Transverse colon (tissue), 4 donors: ENCODE results near the gene TSHZ3. TPM values are rescaled to one million over a fixed set of nuclear protein-coding genes. Genes with fewer than 3 reads are reported as not detected.

Source experiments
- DNase-seq: peaks from one replicate; pipeline ENCODE4 v3.0.0-alpha.2; 2019
- H3K27ac ChIP-seq, 4 donors: fragments of 200-600 bp; sonication (generic); 2 replicates each; pipeline ENCODE4 v1.5.1; 2016 to 2018; ENCODE audit warnings: inconsistent platforms in 4 of 4
- H3K27me3 ChIP-seq: fragments of 200-600 bp; sonication (generic); 2 replicates; pipeline ENCODE4 v1.5.1; 2017; ENCODE audit warnings: inconsistent platforms
- H3K36me3 ChIP-seq, 4 donors: fragments of 200-600 bp; sonication (generic); 2 replicates each; pipeline ENCODE4 v1.5.1; 2017 to 2019; ENCODE audit warnings: inconsistent platforms in 4 of 4
- H3K4me1 ChIP-seq, 4 donors: fragments of 200-600 bp; sonication (generic); 2 replicates each; pipeline ENCODE4 v1.5.1; 2017 to 2020; ENCODE audit warnings: inconsistent platforms in 4 of 4
- H3K4me3 ChIP-seq, 4 donors: fragments of 200-600 bp; sonication (generic); 1 replicate in 1 of 4; 2 replicates in 3 of 4; pipeline versions ENCODE4 v1.5.1 to v1.6.1; 2017 to 2019; ENCODE audit warnings: inconsistent platforms in 4 of 4
- H3K9me3 ChIP-seq, 2 donors: fragments of 200-600 bp; sonication (generic); 2 replicates each; pipeline ENCODE4 v1.5.1; 2017 to 2019; ENCODE audit warnings: inconsistent platforms in 2 of 2
- EP300 ChIP-seq: sonication (generic); formaldehyde crosslinking; IDR thresholded peaks from one replicate; pipeline ENCODE4 v1.6.1; 2017; ENCODE audit warnings: antibody characterized with exemption, low read depth
- POLR2A ChIP-seq: fragments of 450-650 bp; IDR thresholded peaks from one replicate; pipeline ENCODE4 v1.6.1; 2016; ENCODE audit warnings: antibody characterized with exemption, mild to moderate bottlenecking, moderate library complexity
- POLR2AphosphoS5 ChIP-seq, 3 donors: sonication (generic); formaldehyde crosslinking; IDR thresholded peaks; one replicate each; pipeline ENCODE4 v1.6.1; 2016; ENCODE audit warnings: antibody characterized with exemption in 3 of 3
- WGBS, 2 donors: methylation state at CpG; one replicate each; pipeline ENCODE4 v1.1.5; 2018; ENCODE audit warnings: low coverage in 1 of 2; 5-methylcytosine and 5-hydroxymethylcytosine counted together
- in situ Hi-C, 4 donors: fragments of 200-750 bp; cut with MboI; loops; one replicate each; pipeline versions ENCODE4 v1.15.0 to v1.15.1; 2017; ENCODE audit warnings: low sequenced_read_pairs in 3 of 4, low pct_ligation_motif_present in 1 of 4, low pct_unique_long_range_greater_than_20kb in 1 of 4
- intact Hi-C: fragments of 100-400 bp; cut with DNase I; formaldehyde crosslinking; loops from one replicate; pipeline ENCODE4 v1.15.1; 2023; ENCODE audit warnings: low total_unique reads
- total RNA-seq, 4 donors: library from RNA; depleted of rRNA; stranded (reverse); fragments of >200 nt; gene quantifications; one replicate each; pipeline ENCODE4 v1.1.0, GENCODE V29; 2016
- TF ChIP-seq, protein P1 (sequence below), 5 experiments: fragments of 200-600 bp in 3 of 5; fragments of 450-650 bp in 2 of 5; sonication (generic) in 3 of 5; IDR thresholded peaks; 1 replicate in 2 of 5; 2 replicates in 3 of 5; pipeline ENCODE4 v1.5.1; 2016 to 2017; ENCODE audit warnings: antibody characterized with exemption in 5 of 5, inconsistent platforms in 3 of 5, mild to moderate bottlenecking in 2 of 5, moderate library complexity in 1 of 5

The TSHZ3 gene
- total RNA-seq, 4 donors from 2014 or later, result 3.0 to 6.4 (median 4.6) TPM

DNA sequence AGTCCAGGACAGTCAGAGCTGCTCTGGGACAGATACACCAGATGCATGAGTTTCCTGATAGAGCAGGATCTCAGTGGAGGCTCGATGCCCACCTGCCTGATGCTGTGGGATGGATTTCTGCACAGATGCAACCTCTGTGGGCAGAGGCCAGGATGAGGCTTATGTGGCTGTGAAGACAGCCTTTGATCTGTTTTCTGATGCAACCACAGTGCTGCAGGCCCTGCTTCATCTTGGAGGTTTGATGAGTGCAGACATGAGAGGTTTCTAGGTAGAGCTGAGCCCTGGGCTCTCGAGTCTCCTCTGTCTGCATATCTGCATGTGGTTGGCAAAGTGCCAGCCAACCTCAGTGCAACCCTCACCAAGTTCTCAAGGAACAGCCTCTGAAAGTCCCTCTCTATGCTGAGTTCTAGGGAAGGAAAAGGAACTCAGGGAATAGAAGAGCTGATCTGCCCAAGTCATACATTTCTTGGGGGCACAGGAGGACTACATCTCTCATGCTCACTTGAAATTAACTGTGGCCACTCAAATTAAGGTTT lies 23.1 kb upstream of the TSHZ3 start:
- DNase-seq, result no peak
- H3K27ac ChIP-seq, result no peak overlapping the region
- no peak for TF ChIP-seq POLR2A
- TF ChIP-seq POLR2AphosphoS5 (IDR thresholded peaks at IDR 0.05), result no peak
- TF ChIP-seq EP300, result no peak
- TF ChIP-seq, protein P1, sequence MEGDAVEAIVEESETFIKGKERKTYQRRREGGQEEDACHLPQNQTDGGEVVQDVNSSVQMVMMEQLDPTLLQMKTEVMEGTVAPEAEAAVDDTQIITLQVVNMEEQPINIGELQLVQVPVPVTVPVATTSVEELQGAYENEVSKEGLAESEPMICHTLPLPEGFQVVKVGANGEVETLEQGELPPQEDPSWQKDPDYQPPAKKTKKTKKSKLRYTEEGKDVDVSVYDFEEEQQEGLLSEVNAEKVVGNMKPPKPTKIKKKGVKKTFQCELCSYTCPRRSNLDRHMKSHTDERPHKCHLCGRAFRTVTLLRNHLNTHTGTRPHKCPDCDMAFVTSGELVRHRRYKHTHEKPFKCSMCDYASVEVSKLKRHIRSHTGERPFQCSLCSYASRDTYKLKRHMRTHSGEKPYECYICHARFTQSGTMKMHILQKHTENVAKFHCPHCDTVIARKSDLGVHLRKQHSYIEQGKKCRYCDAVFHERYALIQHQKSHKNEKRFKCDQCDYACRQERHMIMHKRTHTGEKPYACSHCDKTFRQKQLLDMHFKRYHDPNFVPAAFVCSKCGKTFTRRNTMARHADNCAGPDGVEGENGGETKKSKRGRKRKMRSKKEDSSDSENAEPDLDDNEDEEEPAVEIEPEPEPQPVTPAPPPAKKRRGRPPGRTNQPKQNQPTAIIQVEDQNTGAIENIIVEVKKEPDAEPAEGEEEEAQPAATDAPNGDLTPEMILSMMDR (IDR thresholded peaks at IDR 0.05), result no peak
- H3K4me3 ChIP-seq, result no peak overlapping the region
- 25% methylated on average over 2 of the region's 2 CpGs; no CpG with 5 or more reads in 1 of the 2 donors for whole genome bisulfite sequencing, 2 donors
- no peaks in the 10 kb centered on the region for H3K27me3 ChIP-seq
- in situ Hi-C loops (loop anchor here in 2 of 4 donors (25.0 kb wide), 2 partner anchors 585 to 685 kb away; no protein-coding TSS in a partner anchor), intact Hi-C loops (no loop called here)
- H3K4me1 ChIP-seq, result no peaks in the 10 kb centered on the region
- no peaks in the 10 kb centered on the region for H3K36me3 ChIP-seq
- H3K9me3 ChIP-seq, result no peaks in the 10 kb centered on the region

DNA sequence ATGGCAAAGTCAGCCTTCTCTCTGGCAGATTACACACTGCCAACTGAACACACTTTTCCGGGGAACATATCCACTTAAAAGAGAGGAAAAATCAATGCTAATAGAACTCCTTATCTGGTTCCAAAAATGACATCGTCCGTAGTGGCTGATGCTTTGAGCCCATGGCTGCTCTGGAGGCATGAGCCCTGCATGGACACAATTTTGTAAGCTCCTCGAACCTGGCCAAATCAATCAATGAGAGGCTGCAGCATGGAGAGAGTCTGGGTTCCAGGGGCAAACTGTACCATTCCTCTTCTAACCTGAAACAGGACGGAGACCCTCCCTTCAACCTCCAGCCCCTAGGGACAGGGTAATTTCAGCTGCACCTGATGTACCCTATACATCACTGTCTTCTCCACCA lies 21.0 kb upstream of the TSHZ3 start:
- Histone ChIP-seq H3K4me3 (no peak overlapping the region), H3K4me1 (no peaks in the 10 kb centered on the region), H3K27ac (no peak overlapping the region), H3K27me3 (no peaks in the 10 kb centered on the region), H3K9me3 (no peaks in the 10 kb centered on the region), H3K36me3 (no peaks in the 10 kb centered on the region)
- in situ Hi-C loops (loop anchor here in 2 of 4 donors (25.0 kb wide), 2 partner anchors 583 to 683 kb away; no protein-coding TSS in a partner anchor), intact Hi-C loops (no loop called here)
- TF ChIP-seq POLR2A (no peak), POLR2AphosphoS5 (IDR thresholded peaks at IDR 0.05) (no peak), EP300 (no peak)
- TF ChIP-seq, protein P1 (IDR thresholded peaks at IDR 0.05), result no peak
- no peak for DNase-seq
- WGBS, 2 donors, result 58 to 91% methylated on average over 4 to 5 of the region's 5 CpGs

DNA sequence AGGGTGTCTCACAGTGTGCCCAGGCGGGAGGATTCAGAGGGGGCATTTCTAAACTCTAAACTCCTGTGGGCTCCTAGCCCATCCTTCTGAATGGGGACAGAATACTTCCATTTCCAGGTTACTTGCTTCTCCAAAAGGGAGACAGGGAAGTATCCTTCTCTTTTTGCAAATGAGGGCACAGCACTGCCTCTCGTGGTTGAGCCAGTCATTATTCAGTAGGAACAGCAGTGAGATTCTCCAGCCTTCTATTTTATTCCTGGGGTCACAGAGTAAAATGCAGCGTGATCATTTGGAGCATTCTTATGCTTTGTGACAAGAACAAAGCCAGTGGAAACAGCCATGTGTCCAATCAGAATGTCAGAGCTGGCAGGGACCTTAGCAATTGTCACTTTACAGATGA lies 15.7 kb upstream of the TSHZ3 start:
- Histone ChIP-seq H3K4me3 (no peak overlapping the region), H3K4me1 (no peaks in the 10 kb centered on the region), H3K36me3 (no peaks in the 10 kb centered on the region), H3K27ac (no peak overlapping the region), H3K9me3 (no peaks in the 10 kb centered on the region), H3K27me3 (no peaks in the 10 kb centered on the region)
- in situ Hi-C loops, result loop anchor here in 2 of 4 donors (25.0 kb wide), 2 partner anchors 578 to 678 kb away; no protein-coding TSS in a partner anchor
- 65% methylated on average over 3 of the region's 3 CpGs; no CpG with 5 or more reads in 1 of the 2 donors for WGBS, 2 donors
- intact Hi-C loops, result no loop called here
- DNase-seq, result no peak
- TF ChIP-seq POLR2AphosphoS5 (IDR thresholded peaks at IDR 0.05) (no peak), EP300 (no peak), POLR2A (no peak)
- TF ChIP-seq, protein P1 (IDR thresholded peaks at IDR 0.05), result no peak

DNA sequence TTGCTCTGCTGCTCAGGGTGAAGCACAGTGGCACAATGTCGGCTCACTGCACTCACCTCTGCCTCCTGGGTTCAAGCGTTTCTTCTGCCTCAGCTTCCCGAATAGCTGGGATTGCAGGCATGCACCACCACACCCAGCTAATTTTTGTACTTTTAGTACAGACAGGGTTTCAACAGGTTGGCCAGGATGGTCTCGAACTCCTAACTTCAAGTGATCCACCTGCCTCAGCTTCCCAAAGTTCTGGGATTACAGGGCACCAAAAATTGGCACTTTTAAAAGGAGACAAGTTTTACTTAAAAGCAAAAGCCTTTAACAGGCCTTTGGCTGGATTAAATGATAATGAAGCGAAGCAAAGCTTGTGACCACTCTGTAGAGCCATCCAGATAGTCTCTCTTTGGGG lies 12.5 kb upstream of the TSHZ3 start:
- Histone ChIP-seq H3K27me3 (peaks cover 15% of the 10 kb centered on the region), H3K27ac (no peak overlapping the region), H3K9me3 (no peaks in the 10 kb centered on the region), H3K4me3 (no peak overlapping the region), H3K36me3 (no peaks in the 10 kb centered on the region), H3K4me1 (peaks cover 0 to 3% (median 0%) of the 10 kb centered on the region in 4 donors)
- no peak for TF ChIP-seq POLR2AphosphoS5 (IDR thresholded peaks at IDR 0.05)
- TF ChIP-seq EP300, result no peak
- TF ChIP-seq, protein P1 (IDR thresholded peaks at IDR 0.05), result no peak
- TF ChIP-seq POLR2A, result no peak
- WGBS, 2 donors, result 90 to 100% methylated on average over 1 to 5 of the region's 5 CpGs
- intact Hi-C loops (no loop called here), in situ Hi-C loops (loop anchor here in 2 of 4 donors (25.0 kb wide), 2 partner anchors 574 to 674 kb away; no protein-coding TSS in a partner anchor)
- no peak for DNase-seq
